Mucosa of descending colon (tissue), 3 donors: ENCODE results near the gene B2M. TPM values are rescaled to one million over a fixed set of nuclear protein-coding genes. Genes with fewer than 3 reads are reported as not detected.

ENCODE experiments used
- ATAC-seq: fragments of 200-7000 bp; cut with Tn5 transposase; one replicate; pipeline ENCODE4 v1.9.1; 2020; ENCODE audit warnings: mild to moderate bottlenecking, moderate library complexity
- DNase-seq, 3 donors: peaks; one replicate each; pipeline ENCODE4 v3.0.0-alpha.2; 2020
- H3K36me3 ChIP-seq: fragments of 200-600 bp; one replicate; pipeline ENCODE4 v1.8.0; 2021; ENCODE audit warnings: low read depth, mild to moderate bottlenecking
- H3K4me1 ChIP-seq: fragments of 200-600 bp; one replicate; pipeline ENCODE4 v1.8.0; 2021; ENCODE audit warnings: low read depth, mild to moderate bottlenecking
- H3K4me3 ChIP-seq: fragments of 200-600 bp; one replicate; pipeline ENCODE4 v1.8.0; 2021; ENCODE audit warnings: mild to moderate bottlenecking
- H3K9me3 ChIP-seq: fragments of 200-600 bp; one replicate; pipeline ENCODE4 v1.8.0; 2021; ENCODE audit warnings: mild to moderate bottlenecking
- CTCF ChIP-seq: fragments of 200-600 bp; IDR thresholded peaks from one replicate; pipeline ENCODE4 v1.8.0; 2022; ENCODE audit warnings: antibody characterized with exemption, mild to moderate bottlenecking
- intact Hi-C, 2 donors: fragments of 100-400 bp; cut with DNase I in 1 of 2; cut with micrococcal nuclease in 1 of 2; formaldehyde crosslinking; loops; one replicate each; pipeline versions ENCODE4 v1.11.0 to v1.11.1; 2022; cut with DNase I, micrococcal nuclease
- total RNA-seq, 3 donors: library from RNA; stranded (reverse); fragmentation: NEBNext Ultra II Directional in 2 of 3; extraction: Animal tissue kit (Norgen Biotek cat#: 25700) in 2 of 3; gene quantifications; one replicate each; pipeline versions ENCODE4 v1.2.1 to v1.2.4, GENCODE V29; 2021 to 2023
- donor health status: DM: no; HTN: no; CAD: no; lungs with moderate emphysema.
- donor health status: DM: no; HTN: no; CAD: no.
- donor health status: DM: no; HTN: yes; CAD: no.

Gene B2M
- total RNA-seq, 3 donors from 2014 or later = 3,073 to 7,652 (median 5,579) TPM

GRCh38 chr15:44706401-44706800 lies 4.9 kb upstream of the B2M start:
- intact Hi-C loops = no loop called here
- Histone ChIP-seq H3K4me1 (peaks cover 24% of the 10 kb centered on the region), H3K4me3 (no peak overlapping the region), H3K9me3 (peaks cover 4% of the 10 kb centered on the region), H3K36me3 (no peaks in the 10 kb centered on the region)
- no peak for TF ChIP-seq CTCF
- DNase-seq (no peak), ATAC-seq (no peak)

- Histone ChIP-seq H3K9me3 (peaks cover 4% of the 10 kb centered on the region), H3K4me3 (no peak overlapping the region), H3K4me1 (peaks cover 24% of the 10 kb centered on the region), H3K36me3 (no peaks in the 10 kb centered on the region)
- DNase-seq (peak; percentile 71 to 89 (median 76)), ATAC-seq (peak; percentile 68)
- intact Hi-C loops = no loop called here
- TF ChIP-seq CTCF = no peak
These were observed 4.2 kb upstream of the B2M start for GRCh38 chr15:44706946-44707636.

GRCh38 chr15:44710236-44711095 lies 851 bp upstream of the B2M start:
- Histone ChIP-seq H3K9me3 (no peaks in the 10 kb centered on the region), H3K36me3 (peaks cover under 1% of the 10 kb centered on the region), H3K4me1 (peaks cover 36% of the 10 kb centered on the region), H3K4me3 (peak overlapping the region; percentile 98)
- DNase-seq (peak in 2 of 3 donors; percentile 39 to 71), ATAC-seq (no peak)
- intact Hi-C loops = no loop called here
- TF ChIP-seq CTCF = no peak

- DNase-seq (peak in 2 of 3 donors; percentile 62 to 81), ATAC-seq (peak; percentile 50)
- intact Hi-C loops = no loop called here
- Histone ChIP-seq H3K4me1 (peaks cover 34% of the 10 kb centered on the region), H3K4me3 (peak overlapping the region; percentile 98), H3K36me3 (peaks cover 15% of the 10 kb centered on the region), H3K9me3 (no peaks in the 10 kb centered on the region)
- no peak for TF ChIP-seq CTCF
These were observed 527 bp downstream of the B2M start for GRCh38 chr15:44711743-44712345.

- Histone ChIP-seq H3K9me3 (no peaks in the 10 kb centered on the region), H3K4me1 (peaks cover 28% of the 10 kb centered on the region), H3K36me3 (peaks cover 16% of the 10 kb centered on the region), H3K4me3 (peak overlapping the region; percentile 98)
- DNase-seq (peak; percentile 71 to 94 (median 74)), ATAC-seq (peak; percentile 63)
- TF ChIP-seq CTCF = no peak
- intact Hi-C loops = no loop called here
These were observed 1.2 kb downstream of the B2M start for GRCh38 chr15:44712346-44713005.
